SK-N-SH treated with all-trans-retinoic acid at 6 μM for 48 hours (cell line): ENCODE measurements around the gene ISCA2.

Source experiments
- ATAC-seq: fragments of 200-7000 bp; cut with Tn5 transposase; 3 replicates; pipeline ENCODE4 v1.9.1; 2020; ENCODE audit warnings: mild to moderate bottlenecking, moderate library complexity
- ARNTL ChIP-seq: fragments of 450-650 bp; formaldehyde crosslinking; IDR thresholded peaks from 2 replicates; pipeline ENCODE4 v1.5.0; 2020; ENCODE audit warnings: low read depth, mild to moderate bottlenecking, moderate library complexity, borderline replicate concordance
- BACH2 ChIP-seq: fragments of 250-450 bp; sonication (Bioruptor Pico); IDR thresholded peaks from 2 replicates; pipeline ENCODE4 v1.9.0; 2021; ENCODE audit warnings: mild to moderate bottlenecking, borderline replicate concordance
- CREB5 ChIP-seq: fragments of 250-450 bp; sonication (Bioruptor Pico); IDR thresholded peaks from 2 replicates; pipeline ENCODE4 v1.5.1; 2020; ENCODE audit warnings: low read depth, mild to moderate bottlenecking, moderate library complexity
- CSDC2 ChIP-seq: fragments of 250-450 bp; sonication (Bioruptor Pico); IDR thresholded peaks from 2 replicates; pipeline ENCODE4 v1.5.0; 2020; ENCODE audit warnings: mild to moderate bottlenecking, moderate library complexity
- CSRNP3 ChIP-seq: fragments of 250-450 bp; sonication (Bioruptor Pico); IDR thresholded peaks from 2 replicates; pipeline ENCODE4 v1.5.1; 2021; ENCODE audit warnings: mild to moderate bottlenecking, moderate library complexity
- ESRRG ChIP-seq: fragments of 250-450 bp; sonication (Bioruptor Pico); IDR thresholded peaks from 2 replicates; pipeline ENCODE4 v1.6.1; 2021; ENCODE audit warnings: mild to moderate bottlenecking
- GLIS3 ChIP-seq: fragments of 250-450 bp; sonication (Bioruptor Pico); IDR thresholded peaks from 2 replicates; pipeline ENCODE4 v1.5.0; 2020; ENCODE audit warnings: mild to moderate bottlenecking, moderate library complexity
- ISL1 ChIP-seq: fragments of 250-450 bp; sonication (Bioruptor Pico); IDR thresholded peaks from 2 replicates; pipeline ENCODE4 v2.1.2; 2022; ENCODE audit warnings: mild to moderate bottlenecking, moderate library complexity
- OSR1 ChIP-seq: fragments of 250-450 bp; sonication (Bioruptor Pico); IDR thresholded peaks from 2 replicates; pipeline ENCODE4 v1.8.0; 2022; ENCODE audit warnings: moderate library complexity, mild to moderate bottlenecking, inconsistent platforms
- PATZ1 ChIP-seq: fragments of 250-450 bp; sonication (Bioruptor Pico); IDR thresholded peaks from 2 replicates; pipeline ENCODE4 v1.8.0; 2020; ENCODE audit warnings: mild to moderate bottlenecking, moderate library complexity, borderline replicate concordance
- POU6F1 ChIP-seq: fragments of 250-450 bp; sonication (Bioruptor Pico); IDR thresholded peaks from 2 replicates; pipeline ENCODE4 v1.8.0; 2021; ENCODE audit warnings: low read depth, mild to moderate bottlenecking, moderate library complexity, borderline replicate concordance
- PPARA ChIP-seq: fragments of 250-450 bp; sonication (Bioruptor Pico); IDR thresholded peaks from 2 replicates; pipeline ENCODE4 v1.5.0; 2020; ENCODE audit warnings: mild to moderate bottlenecking, borderline replicate concordance
- RARB ChIP-seq: fragments of 250-450 bp; sonication (Bioruptor Pico); IDR thresholded peaks from 2 replicates; pipeline ENCODE4 v1.8.0; 2021; ENCODE audit warnings: mild to moderate bottlenecking, moderate library complexity
- TCF4 ChIP-seq: fragments of 250-450 bp; sonication (Bioruptor Pico); IDR thresholded peaks from 2 replicates; pipeline ENCODE4 v1.8.0; 2021; ENCODE audit warnings: mild to moderate bottlenecking, moderate library complexity, borderline replicate concordance
- TSHZ2 ChIP-seq: fragments of 250-450 bp; sonication (Bioruptor Pico); IDR thresholded peaks from 2 replicates; pipeline ENCODE4 v1.5.0; 2020; ENCODE audit warnings: mild to moderate bottlenecking, moderate library complexity
- ZC3H10 ChIP-seq: fragments of 250-450 bp; sonication (Bioruptor Pico); IDR thresholded peaks from 2 replicates; pipeline ENCODE4 v1.5.1; 2021; ENCODE audit warnings: mild to moderate bottlenecking, moderate library complexity
- ZFP3 ChIP-seq: fragments of 250-450 bp; sonication (Bioruptor Pico); IDR thresholded peaks from 2 replicates; pipeline ENCODE4 v1.5.0; 2020; ENCODE audit warnings: mild to moderate bottlenecking, moderate library complexity
- ZFP30 ChIP-seq: fragments of 450-650 bp; formaldehyde crosslinking; IDR thresholded peaks from 2 replicates; pipeline ENCODE4 v1.5.0; 2022; ENCODE audit warnings: mild to moderate bottlenecking, moderate library complexity
- ZNF565 ChIP-seq: fragments of 450-650 bp; formaldehyde crosslinking; conservative IDR thresholded peaks from 2 replicates; pipeline ENCODE4 v1.5.0; 2020; ENCODE audit warnings: low read depth, mild to moderate bottlenecking, moderate library complexity
- ZNF70 ChIP-seq: fragments of 450-650 bp; formaldehyde crosslinking; IDR thresholded peaks from 2 replicates; pipeline ENCODE4 v1.5.0; 2020; ENCODE audit warnings: mild to moderate bottlenecking, moderate library complexity

The ISCA2 gene

GRCh38 chr14:74521756-74522155 lies 28.2 kb downstream of the ISCA2 start:
- no peak for TF ChIP-seq CREB5 (CRISPR knock-in tag)
- TF ChIP-seq GLIS3 (CRISPR knock-in tag): no peak
- no peak for TF ChIP-seq RARB (CRISPR knock-in tag)
- no peak for TF ChIP-seq OSR1 (CRISPR knock-in tag)
- no peak for TF ChIP-seq ZC3H10 (CRISPR knock-in tag)
- TF ChIP-seq PPARA (CRISPR knock-in tag): no peak
- no peak for TF ChIP-seq CSRNP3 (CRISPR knock-in tag)
- ATAC-seq: no peak

- no peak for ATAC-seq
- TF ChIP-seq RARB (CRISPR knock-in tag): no peak
- no peak for TF ChIP-seq ESRRG
- no peak for TF ChIP-seq CSRNP3 (CRISPR knock-in tag)
- TF ChIP-seq OSR1 (CRISPR knock-in tag): no peak
- TF ChIP-seq TCF4 (CRISPR knock-in tag): no peak
- no peak for TF ChIP-seq ZC3H10 (CRISPR knock-in tag)
- no peak for TF ChIP-seq CREB5 (CRISPR knock-in tag)
- no peak for TF ChIP-seq ARNTL (CRISPR knock-in tag)
- TF ChIP-seq PATZ1 (CRISPR knock-in tag): no peak
- TF ChIP-seq ZFP30 (CRISPR knock-in tag): no peak
- TF ChIP-seq GLIS3 (CRISPR knock-in tag): no peak
- TF ChIP-seq ZFP3 (CRISPR knock-in tag): no peak
- TF ChIP-seq ZNF70: no peak
- no peak for TF ChIP-seq BACH2 (CRISPR knock-in tag)
Observed at GRCh38 chr14:74522740-74523139, 29.2 kb downstream of the ISCA2 start.

GRCh38 chr14:74524076-74524811 lies 30.7 kb downstream of the ISCA2 start:
- ATAC-seq: no peak
- TF ChIP-seq CSDC2 (CRISPR knock-in tag) (no peak), PATZ1 (CRISPR knock-in tag) (no peak), ISL1 (CRISPR knock-in tag) (no peak), POU6F1 (CRISPR knock-in tag) (no peak), ARNTL (CRISPR knock-in tag) (no peak), GLIS3 (CRISPR knock-in tag) (no peak), RARB (CRISPR knock-in tag) (no peak), ZFP3 (CRISPR knock-in tag) (no peak), ESRRG (no peak), OSR1 (CRISPR knock-in tag) (no peak), ZNF565 (no peak), ZNF70 (no peak), CREB5 (CRISPR knock-in tag) (no peak), TSHZ2 (CRISPR knock-in tag) (no peak)
